Measurements from ENCODE around the gene TMEM120B. TPM values are rescaled to one million over a fixed set of nuclear protein-coding genes. Genes with fewer than 3 reads are reported as not detected.

Gene TMEM120B
- total RNA-seq, 1 donor from 2014 or later: 3.9 TPM

GRCh38 chr12:121781484-121781997 lies 69.0 kb downstream of the TMEM120B start:
- H3K36me3 ChIP-seq: no peaks in the 10 kb centered on the region
- no peak overlapping the region for H3K4me3 ChIP-seq
- TF ChIP-seq POLR2AphosphoS5 (IDR thresholded peaks at IDR 0.05; ENCODE audit: insufficient read depth in 1 of 2, low read depth in 1 of 2) (peak in 1 of 2 donors; percentile 29), POLR2A (IDR thresholded peaks at IDR 0.05) (no peak)
- TF ChIP-seq, protein P1, sequence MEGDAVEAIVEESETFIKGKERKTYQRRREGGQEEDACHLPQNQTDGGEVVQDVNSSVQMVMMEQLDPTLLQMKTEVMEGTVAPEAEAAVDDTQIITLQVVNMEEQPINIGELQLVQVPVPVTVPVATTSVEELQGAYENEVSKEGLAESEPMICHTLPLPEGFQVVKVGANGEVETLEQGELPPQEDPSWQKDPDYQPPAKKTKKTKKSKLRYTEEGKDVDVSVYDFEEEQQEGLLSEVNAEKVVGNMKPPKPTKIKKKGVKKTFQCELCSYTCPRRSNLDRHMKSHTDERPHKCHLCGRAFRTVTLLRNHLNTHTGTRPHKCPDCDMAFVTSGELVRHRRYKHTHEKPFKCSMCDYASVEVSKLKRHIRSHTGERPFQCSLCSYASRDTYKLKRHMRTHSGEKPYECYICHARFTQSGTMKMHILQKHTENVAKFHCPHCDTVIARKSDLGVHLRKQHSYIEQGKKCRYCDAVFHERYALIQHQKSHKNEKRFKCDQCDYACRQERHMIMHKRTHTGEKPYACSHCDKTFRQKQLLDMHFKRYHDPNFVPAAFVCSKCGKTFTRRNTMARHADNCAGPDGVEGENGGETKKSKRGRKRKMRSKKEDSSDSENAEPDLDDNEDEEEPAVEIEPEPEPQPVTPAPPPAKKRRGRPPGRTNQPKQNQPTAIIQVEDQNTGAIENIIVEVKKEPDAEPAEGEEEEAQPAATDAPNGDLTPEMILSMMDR (IDR thresholded peaks at IDR 0.05): no peak
- peaks cover 39% of the 10 kb centered on the region for H3K4me1 ChIP-seq
- no peaks in the 10 kb centered on the region for H3K9me3 ChIP-seq
- no peak for DNase-seq (ENCODE audit: extremely low spot score in 2 of 2)
- intact Hi-C loops (cut with DNase I): no loop called here
- H3K27ac ChIP-seq: peak overlapping the region; percentile 74
- H3K27me3 ChIP-seq: no peaks in the 10 kb centered on the region

DNA sequence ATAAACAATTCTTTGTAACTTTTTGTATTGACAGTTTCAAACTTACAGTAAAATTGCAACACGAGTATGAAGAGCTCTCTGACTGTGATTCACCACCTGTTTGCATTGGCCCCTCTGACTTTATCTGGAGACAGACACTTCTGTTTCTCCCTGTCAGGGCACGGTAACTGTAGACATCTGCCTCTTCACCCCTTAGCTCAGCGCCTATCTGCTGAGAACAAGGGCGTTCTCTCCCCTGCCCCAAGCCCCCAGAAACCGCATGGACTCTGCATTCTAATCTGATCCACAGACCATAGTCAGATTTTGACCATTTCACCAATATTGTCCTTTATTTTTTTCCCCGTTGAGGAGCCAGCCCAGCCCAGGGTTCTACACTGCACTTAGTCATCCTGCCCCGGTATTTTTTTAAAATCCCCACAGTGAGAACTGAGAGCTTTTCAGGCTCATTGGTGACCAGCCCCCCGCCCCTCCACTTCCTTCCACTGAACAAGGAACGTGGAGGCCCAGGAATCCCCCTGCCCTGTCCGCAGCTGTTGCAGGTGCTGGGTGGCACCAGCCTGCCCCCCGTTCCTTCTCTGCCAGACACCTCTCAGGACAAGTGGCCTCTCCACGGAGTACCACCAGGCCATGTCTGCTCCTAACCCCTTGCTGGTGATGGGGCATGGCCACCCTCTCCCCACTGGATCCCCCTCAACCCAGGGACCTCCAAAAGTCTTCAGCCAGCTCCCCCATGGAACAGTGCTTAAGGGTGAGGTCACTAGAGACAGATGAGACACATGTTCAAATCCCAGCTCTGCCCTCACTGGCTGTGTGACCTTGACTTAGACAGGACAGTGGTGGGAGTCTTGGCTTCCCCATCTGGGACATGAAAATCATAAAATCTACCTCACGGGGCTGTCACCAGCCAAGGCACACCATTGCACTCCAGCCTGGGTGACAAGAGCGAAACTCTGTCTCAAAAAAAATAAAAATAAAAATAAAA lies 69.7 kb downstream of the TMEM120B start:
- intact Hi-C loops (cut with DNase I): no loop called here
- TF ChIP-seq POLR2AphosphoS5 (IDR thresholded peaks at IDR 0.05; ENCODE audit: insufficient read depth in 1 of 2, low read depth in 1 of 2): no peak
- no peak for TF ChIP-seq POLR2A (IDR thresholded peaks at IDR 0.05)
- TF ChIP-seq, protein P1 (IDR thresholded peaks at IDR 0.05): no peak
- no peak overlapping the region for H3K4me3 ChIP-seq
- peak overlapping the region; percentile 74 for H3K27ac ChIP-seq
- no peaks in the 10 kb centered on the region for H3K9me3 ChIP-seq
- peaks cover 43% of the 10 kb centered on the region for H3K4me1 ChIP-seq
- no peak for DNase-seq (ENCODE audit: extremely low spot score in 2 of 2)
- no peaks in the 10 kb centered on the region for H3K27me3 ChIP-seq
- no peaks in the 10 kb centered on the region for H3K36me3 ChIP-seq

DNA sequence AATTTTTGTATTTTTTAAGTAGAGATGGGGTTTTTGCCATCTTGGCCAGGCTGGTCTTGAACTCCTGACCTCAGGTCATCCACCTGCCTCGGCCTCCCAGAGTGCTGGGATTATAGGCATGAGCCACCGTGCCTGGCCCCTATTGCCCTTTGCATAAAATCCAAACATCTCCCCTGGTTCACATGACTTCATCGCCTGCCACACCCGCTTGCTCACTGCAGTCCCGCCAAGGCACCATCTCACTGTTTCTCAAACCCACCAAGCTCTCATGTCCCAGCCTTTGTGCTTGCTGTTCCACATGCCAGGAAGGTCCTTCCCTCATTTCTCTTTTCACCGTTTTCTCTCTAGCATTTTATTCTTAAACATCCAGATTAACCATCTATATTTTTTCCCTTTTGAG lies 71.2 kb downstream of the TMEM120B start:
- H3K27ac ChIP-seq: peak overlapping the region; percentile 71
- H3K36me3 ChIP-seq: no peaks in the 10 kb centered on the region
- no peaks in the 10 kb centered on the region for H3K27me3 ChIP-seq
- DNase-seq (ENCODE audit: extremely low spot score in 2 of 2): no peak
- peaks cover 43% of the 10 kb centered on the region for H3K4me1 ChIP-seq
- no peak for TF ChIP-seq POLR2AphosphoS5 (IDR thresholded peaks at IDR 0.05; ENCODE audit: insufficient read depth in 1 of 2, low read depth in 1 of 2)
- TF ChIP-seq POLR2A (IDR thresholded peaks at IDR 0.05): no peak
- TF ChIP-seq, protein P1 (IDR thresholded peaks at IDR 0.05): no peak
- H3K4me3 ChIP-seq: no peak overlapping the region
- intact Hi-C loops (cut with DNase I): no loop called here
- H3K9me3 ChIP-seq: no peaks in the 10 kb centered on the region

DNA sequence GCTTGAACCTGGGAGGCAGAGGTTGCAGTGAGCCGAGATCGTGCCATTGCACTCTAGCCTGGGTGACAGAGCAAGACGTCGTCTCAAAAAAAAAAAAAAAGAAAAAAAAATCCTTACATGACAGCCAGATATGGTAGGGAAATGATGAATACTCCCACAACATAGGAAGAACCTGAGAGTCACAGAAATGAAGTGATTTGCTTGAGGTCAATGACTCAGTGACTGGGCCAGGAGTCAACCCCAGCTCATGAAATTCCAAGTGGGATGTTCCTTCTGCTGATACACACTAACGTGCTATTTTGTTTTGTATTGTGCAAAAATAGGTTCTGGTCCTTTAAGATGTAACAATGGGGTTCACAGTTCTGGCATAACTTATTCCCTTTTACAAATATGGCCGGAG lies 71.9 kb downstream of the TMEM120B start:
- DNase-seq (ENCODE audit: extremely low spot score in 2 of 2): no peak
- H3K4me3 ChIP-seq: no peak overlapping the region
- H3K27ac ChIP-seq: peak overlapping the region; percentile 71
- intact Hi-C loops (cut with DNase I): no loop called here
- H3K9me3 ChIP-seq: no peaks in the 10 kb centered on the region
- no peaks in the 10 kb centered on the region for H3K27me3 ChIP-seq
- peak in 1 of 2 donors; percentile 29 for TF ChIP-seq POLR2AphosphoS5 (IDR thresholded peaks at IDR 0.05; ENCODE audit: insufficient read depth in 1 of 2, low read depth in 1 of 2)
- TF ChIP-seq, protein P1 (IDR thresholded peaks at IDR 0.05): no peak
- H3K36me3 ChIP-seq: no peaks in the 10 kb centered on the region
- peaks cover 43% of the 10 kb centered on the region for H3K4me1 ChIP-seq

DNA sequence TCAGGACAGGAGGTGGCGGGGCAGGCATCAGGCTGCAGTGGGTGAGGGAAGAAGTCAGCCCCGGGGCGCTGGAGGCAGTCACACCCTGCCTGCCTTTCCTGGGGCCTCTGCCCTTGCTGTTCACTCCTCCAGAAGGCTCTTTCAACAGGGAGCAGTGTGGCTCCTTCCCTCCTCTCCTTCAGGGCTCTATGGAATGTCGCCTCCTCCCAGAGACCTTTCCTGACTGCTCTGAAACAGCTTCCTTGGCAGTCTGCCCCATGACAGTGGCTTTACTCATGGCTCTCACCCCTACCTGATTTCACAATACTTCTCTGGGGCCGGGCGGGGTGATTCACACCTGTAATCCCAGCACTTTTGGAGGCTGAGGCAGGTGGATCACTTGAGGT lies 73.9 kb downstream of the TMEM120B start:
- DNase-seq (ENCODE audit: extremely low spot score in 2 of 2): no peak
- peaks cover 48% of the 10 kb centered on the region for H3K4me1 ChIP-seq
- no peak overlapping the region for H3K4me3 ChIP-seq
- H3K9me3 ChIP-seq: no peaks in the 10 kb centered on the region
- H3K36me3 ChIP-seq: no peaks in the 10 kb centered on the region
- TF ChIP-seq POLR2AphosphoS5 (IDR thresholded peaks at IDR 0.05; ENCODE audit: insufficient read depth in 1 of 2, low read depth in 1 of 2) (peak; percentile 50 to 75), POLR2A (IDR thresholded peaks at IDR 0.05) (no peak)
- no peaks in the 10 kb centered on the region for H3K27me3 ChIP-seq
- H3K27ac ChIP-seq: peak overlapping the region; percentile 66
- intact Hi-C loops (cut with DNase I): no loop called here
